IPS-20b (cell line): ENCODE results near the gene TBC1D25.
"Not testable (repeated sequence)": the region's sequence is repeated elsewhere in the genome, so short reads cannot be mapped to it uniquely, and the experiment has no call there.

Experiments used
- H3K27ac ChIP-seq: one replicate; pipeline ENCODE4 v1.5.1; 2013; ENCODE audit warnings: low read length
- H3K27me3 ChIP-seq: 2 replicates; pipeline ENCODE4 v1.6.1; 2013; ENCODE audit warnings: mild to moderate bottlenecking, low read length, inconsistent platforms; ENCODE audit not compliant: insufficient read depth
- H3K36me3 ChIP-seq: 2 replicates; pipeline ENCODE4 v1.6.1; 2013; ENCODE audit warnings: low read depth, mild to moderate bottlenecking, inconsistent platforms, low read length, moderate library complexity; ENCODE audit not compliant: insufficient read depth
- H3K4me1 ChIP-seq: 2 replicates; pipeline ENCODE4 v1.6.1; 2013; ENCODE audit warnings: mild to moderate bottlenecking, control low read depth, inconsistent platforms, low read length, moderate library complexity; ENCODE audit not compliant: insufficient read depth
- H3K4me3 ChIP-seq: 2 replicates; pipeline ENCODE4 v1.5.1; 2013; ENCODE audit warnings: mild to moderate bottlenecking, low read length, inconsistent platforms
- H3K9ac ChIP-seq: 2 replicates; pipeline ENCODE4 v1.6.1; 2013; ENCODE audit warnings: low read depth, mild to moderate bottlenecking, inconsistent platforms, low read length, moderate library complexity
- H3K9me3 ChIP-seq: 2 replicates; pipeline ENCODE4 v1.6.1; 2013; ENCODE audit warnings: mild to moderate bottlenecking, low read depth, low read length, inconsistent platforms; ENCODE audit not compliant: insufficient read depth

TBC1D25 gene

GRCh38 chrX:48538641-48539344 lies 721 bp upstream of the TBC1D25 start:
- Histone ChIP-seq H3K36me3 (no peaks in the 10 kb centered on the region), H3K4me1 (no peaks in the 10 kb centered on the region), H3K27me3 (no peaks in the 10 kb centered on the region), H3K9me3 (no peaks in the 10 kb centered on the region), H3K27ac (no peak overlapping the region), H3K4me3 (no peak overlapping the region; the same call in 1 of the 2 replicates), H3K9ac (no peak overlapping the region)

- H3K27me3 ChIP-seq, result no peaks in the 10 kb centered on the region
- no peak overlapping the region for H3K9ac ChIP-seq
Measured at GRCh38 chrX:48540028-48540375, 488 bp downstream of the TBC1D25 start.

GRCh38 chrX:48540480-48540879 lies 966 bp downstream of the TBC1D25 start:
- peak overlapping the region; percentile 74 for H3K4me3 ChIP-seq

More at GRCh38 chrX:48540028-48540375, 488 bp downstream of the TBC1D25 start:
- Histone ChIP-seq H3K4me3 (peak overlapping the region; percentile 74), H3K4me1 (no peaks in the 10 kb centered on the region), H3K27ac (no peak overlapping the region), H3K36me3 (no peaks in the 10 kb centered on the region), H3K9me3 (no peaks in the 10 kb centered on the region)

GRCh38 chrX:48541140-48541814 lies 1.8 kb downstream of the TBC1D25 start:
- H3K4me1 ChIP-seq, result no peaks in the 10 kb centered on the region
- H3K27me3 ChIP-seq, result no peaks in the 10 kb centered on the region
- no peaks in the 10 kb centered on the region for H3K9me3 ChIP-seq
- H3K36me3 ChIP-seq, result peaks cover 4% of the 10 kb centered on the region; the same call in 1 of the 2 replicates
- no peak overlapping the region for H3K4me3 ChIP-seq
- H3K9ac ChIP-seq, result no peak overlapping the region
- no peak overlapping the region for H3K27ac ChIP-seq

More at GRCh38 chrX:48540480-48540879, 966 bp downstream of the TBC1D25 start:
- H3K9ac ChIP-seq, result no peak overlapping the region
- no peaks in the 10 kb centered on the region for H3K9me3 ChIP-seq
- H3K27me3 ChIP-seq, result no peaks in the 10 kb centered on the region
- H3K27ac ChIP-seq, result no peak overlapping the region
- H3K36me3 ChIP-seq, result peaks cover 2% of the 10 kb centered on the region; the same call in 1 of the 2 replicates
- H3K4me1 ChIP-seq, result no peaks in the 10 kb centered on the region

- no peaks in the 10 kb centered on the region for H3K27me3 ChIP-seq
- H3K9ac ChIP-seq, result no peak overlapping the region
- H3K9me3 ChIP-seq, result no peaks in the 10 kb centered on the region
- no peak overlapping the region for H3K27ac ChIP-seq
- no peaks in the 10 kb centered on the region for H3K4me1 ChIP-seq
- no peak overlapping the region for H3K4me3 ChIP-seq
- peaks cover 4% of the 10 kb centered on the region; the same call in 1 of the 2 replicates for H3K36me3 ChIP-seq
Measured at GRCh38 chrX:48548871-48549270, 9.4 kb downstream of the TBC1D25 start.

DNA sequence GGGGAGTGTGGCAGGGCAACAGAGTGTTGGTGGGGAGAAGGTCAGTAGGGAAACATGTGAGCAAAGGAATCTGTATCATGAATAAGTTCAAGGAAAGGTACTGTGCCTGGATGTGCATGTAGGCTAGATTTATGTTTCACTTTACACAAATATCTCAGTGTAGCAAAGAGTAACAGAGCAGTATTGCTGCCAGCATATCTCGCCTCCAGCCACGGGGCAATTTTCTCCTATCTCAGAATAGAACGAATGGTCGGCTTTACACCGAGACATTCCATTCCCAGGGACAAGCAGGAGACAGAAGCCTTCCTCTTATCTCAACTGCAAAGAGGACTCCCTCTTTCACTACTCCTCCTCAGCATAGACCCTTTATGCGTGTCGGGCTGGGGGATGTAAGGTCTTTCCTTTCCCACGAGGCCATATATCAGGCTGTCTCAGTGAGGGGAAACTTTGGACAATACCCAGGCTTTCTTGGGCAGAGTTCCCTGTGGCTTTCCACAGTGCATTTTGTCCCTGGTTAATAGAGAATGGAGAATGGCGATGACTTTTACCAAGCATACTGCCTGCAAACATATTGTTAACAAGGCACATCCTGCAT lies 16.3 kb downstream of the TBC1D25 start:
- H3K4me3 ChIP-seq, H3K4me1 ChIP-seq, H3K27ac ChIP-seq, H3K27me3 ChIP-seq, H3K36me3 ChIP-seq, H3K9me3 ChIP-seq, H3K9ac ChIP-seq: not testable (repeated sequence)

DNA sequence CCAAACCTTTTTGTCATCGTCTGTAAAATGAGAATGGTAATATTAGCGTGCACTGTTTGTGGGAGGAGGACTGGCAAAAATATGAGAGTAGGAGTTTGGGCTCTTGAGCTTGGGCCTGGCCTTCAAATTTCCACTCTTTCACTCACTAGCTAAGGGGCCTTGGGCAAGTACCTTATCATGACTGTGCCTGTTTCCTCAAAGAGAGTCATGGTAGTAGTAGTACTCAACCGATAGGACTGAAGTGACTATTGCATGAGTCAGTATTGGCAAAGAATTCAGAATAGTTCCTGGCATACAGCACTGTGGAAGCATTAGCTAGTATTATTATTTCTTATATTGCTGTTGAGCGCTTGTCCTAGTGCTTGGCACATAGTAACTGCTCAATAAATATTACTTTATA lies 18.8 kb downstream of the TBC1D25 start:
- no peak overlapping the region for H3K27ac ChIP-seq
- no peaks in the 10 kb centered on the region for H3K4me1 ChIP-seq
- no peaks in the 10 kb centered on the region for H3K36me3 ChIP-seq
- H3K4me3 ChIP-seq, result no peak overlapping the region
- H3K27me3 ChIP-seq, result no peaks in the 10 kb centered on the region
- H3K9me3 ChIP-seq, result no peaks in the 10 kb centered on the region
- no peak overlapping the region for H3K9ac ChIP-seq

DNA sequence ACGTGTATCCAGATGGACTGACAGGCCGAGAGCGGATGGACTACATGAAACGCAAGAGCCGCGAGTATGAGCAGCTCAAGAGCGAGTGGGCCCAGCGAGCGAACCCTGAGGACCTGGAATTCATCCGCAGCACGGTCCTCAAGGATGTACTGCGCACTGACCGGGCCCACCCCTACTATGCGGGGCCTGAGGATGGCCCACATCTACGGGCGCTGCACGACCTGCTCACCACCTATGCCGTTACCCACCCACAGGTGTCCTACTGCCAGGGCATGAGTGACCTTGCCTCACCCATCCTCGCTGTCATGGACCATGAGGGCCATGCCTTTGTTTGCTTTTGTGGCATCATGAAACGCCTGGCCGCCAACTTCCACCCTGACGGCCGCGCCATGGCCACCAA lies 20.1 kb downstream of the TBC1D25 start:
- Histone ChIP-seq H3K27ac (no peak overlapping the region), H3K36me3 (no peaks in the 10 kb centered on the region), H3K27me3 (no peaks in the 10 kb centered on the region), H3K4me3 (no peak overlapping the region), H3K9ac (no peak overlapping the region), H3K4me1 (no peaks in the 10 kb centered on the region), H3K9me3 (no peaks in the 10 kb centered on the region)

GRCh38 chrX:48560056-48560455 lies 20.5 kb downstream of the TBC1D25 start:
- H3K27me3 ChIP-seq, result no peaks in the 10 kb centered on the region
- H3K4me1 ChIP-seq, result no peaks in the 10 kb centered on the region

DNA sequence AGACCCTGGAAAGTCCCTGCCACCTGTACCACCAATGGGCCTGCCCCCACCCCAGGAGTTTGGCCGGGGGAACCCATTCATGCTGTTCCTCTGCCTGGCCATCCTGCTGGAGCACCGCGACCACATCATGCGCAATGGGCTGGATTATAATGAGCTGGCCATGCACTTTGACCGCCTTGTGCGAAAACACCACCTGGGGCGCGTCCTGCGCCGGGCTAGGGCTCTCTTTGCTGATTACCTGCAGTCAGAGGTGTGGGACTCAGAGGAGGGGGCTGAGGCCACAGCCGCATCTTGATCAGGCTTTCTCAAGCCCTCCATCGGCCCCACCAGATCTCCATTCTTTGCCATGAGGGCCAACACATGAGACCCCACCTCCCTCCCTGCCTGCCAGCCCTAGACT lies 21.2 kb downstream of the TBC1D25 start:
- H3K27ac ChIP-seq, result no peak overlapping the region
- H3K4me3 ChIP-seq, result no peak overlapping the region
- H3K36me3 ChIP-seq, result no peaks in the 10 kb centered on the region
- no peaks in the 10 kb centered on the region for H3K9me3 ChIP-seq
- H3K9ac ChIP-seq, result no peak overlapping the region
- H3K4me1 ChIP-seq, result no peaks in the 10 kb centered on the region
- no peaks in the 10 kb centered on the region for H3K27me3 ChIP-seq

More at GRCh38 chrX:48560056-48560455, 20.5 kb downstream of the TBC1D25 start:
- no peak overlapping the region for H3K4me3 ChIP-seq
- no peak overlapping the region for H3K27ac ChIP-seq
- no peaks in the 10 kb centered on the region for H3K36me3 ChIP-seq
- no peak overlapping the region for H3K9ac ChIP-seq
- no peaks in the 10 kb centered on the region for H3K9me3 ChIP-seq

DNA sequence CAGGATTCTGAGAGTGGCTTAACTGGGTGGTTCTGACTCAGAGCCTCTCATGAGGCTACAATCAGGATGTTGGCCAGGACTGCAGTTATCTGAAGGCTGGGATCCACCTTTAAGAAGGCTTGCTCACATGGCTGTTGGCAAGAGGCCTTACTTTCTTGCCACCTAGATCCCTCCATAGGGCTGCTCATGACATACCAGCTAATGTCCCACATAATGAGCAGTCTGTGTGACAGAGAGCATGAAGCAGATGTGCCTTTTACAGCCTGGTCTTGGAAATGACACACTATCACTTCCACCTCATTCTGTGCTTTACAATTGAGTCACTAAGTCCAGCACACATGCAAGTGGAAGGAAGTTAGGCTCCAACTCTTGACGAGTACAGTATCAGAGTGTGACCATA lies 30.4 kb downstream of the TBC1D25 start:
- H3K9ac ChIP-seq, result no peak overlapping the region
- H3K27me3 ChIP-seq, result no peaks in the 10 kb centered on the region
- peaks cover 2% of the 10 kb centered on the region; the same call in 1 of the 2 replicates for H3K36me3 ChIP-seq
- no peaks in the 10 kb centered on the region for H3K9me3 ChIP-seq
- no peaks in the 10 kb centered on the region for H3K4me1 ChIP-seq
- H3K27ac ChIP-seq, result no peak overlapping the region
- H3K4me3 ChIP-seq, result no peak overlapping the region
